IMR-90 (cell line): Measurements from ENCODE around the gene MMRN2. TPM values are rescaled to one million over a fixed set of nuclear protein-coding genes. Genes with fewer than 3 reads are reported as not detected.
A peak's percentile ranks its signal among the peaks of the same experiment; 100 is the strongest.

ENCODE experiments used
- ATAC-seq: fragments of 200-7000 bp; cut with Tn5 transposase; 2 replicates; pipeline ENCODE4 v1.9.1; 2020; ENCODE audit warnings: low read depth, mild to moderate bottlenecking, moderate library complexity
- BruUV-seq: library from RNA; stranded (reverse); fragments of 400-500 nt; replicated peaks from 2 replicates; lab custom pipeline; 2021; lab: Mats Ljungman, UMichigan
- CTCF ChIA-PET: fragments of 300-600 bp; formaldehyde crosslinking; extraction: SDS; loops from one replicate; lab custom pipeline; 2021; ENCODE audit warnings: antibody characterized with exemption; lab: Yijun Ruan, JAX
- POLR2A ChIA-PET: fragments of 300-600 bp; sonication (Branson Sonifier 250); formaldehyde crosslinking; loops from one replicate; lab custom pipeline; 2022; ENCODE audit warnings: antibody characterized with exemption; ENCODE audit not compliant: unreplicated experiment; lab: Charles Lee
- DNase-seq: peaks from one replicate; pipeline ENCODE4 v3.0.0; 2013
- H2AFZ ChIP-seq: replicated peaks from 2 replicates; pipeline ENCODE3; 2013; ENCODE audit warnings: low read length, mild to moderate bottlenecking; ENCODE audit not compliant: poor library complexity
- H2AK5ac ChIP-seq: 2 replicates; pipeline ENCODE4 v1.6.1; 2013; ENCODE audit warnings: low read depth, low read length, inconsistent platforms
- H2AK9ac ChIP-seq: replicated peaks from 2 replicates; pipeline ENCODE3; 2013; ENCODE audit warnings: mild to moderate bottlenecking, low read depth, low read length, moderate library complexity; ENCODE audit not compliant: poor library complexity
- H2BK120ac ChIP-seq: 2 replicates; pipeline ENCODE4 v1.6.1; 2013; ENCODE audit warnings: low read depth, low read length, inconsistent platforms
- H2BK15ac ChIP-seq: 3 replicates; pipeline ENCODE4 v1.6.1; 2013; ENCODE audit warnings: low read depth, low read length, inconsistent platforms
- H2BK20ac ChIP-seq: 2 replicates; pipeline ENCODE4 v1.6.1; 2013; ENCODE audit warnings: low read depth, mild to moderate bottlenecking, inconsistent platforms, low read length, moderate library complexity
- H2BK5ac ChIP-seq: 2 replicates; pipeline ENCODE4 v1.6.1; 2013; ENCODE audit warnings: mild to moderate bottlenecking, low read depth, low read length, inconsistent platforms; ENCODE audit not compliant: poor library complexity, severe bottlenecking
- H3K14ac ChIP-seq: replicated peaks from 2 replicates; pipeline ENCODE4 v1.6.1; 2013; ENCODE audit warnings: low read depth, low read length, inconsistent platforms
- H3K18ac ChIP-seq: 2 replicates; pipeline ENCODE4 v1.6.1; 2013; ENCODE audit warnings: low read depth, low read length, control low read depth
- H3K23ac ChIP-seq: 2 replicates; pipeline ENCODE4 v1.6.1; 2013; ENCODE audit warnings: low read depth, low read length, inconsistent platforms
- H3K27ac ChIP-seq: 2 replicates; pipeline ENCODE4 v1.5.1; 2013; ENCODE audit warnings: mild to moderate bottlenecking, control low read depth, low read length; ENCODE audit not compliant: insufficient read depth
- H3K27me3 ChIP-seq: 2 replicates; pipeline ENCODE4 v1.6.1; 2013; ENCODE audit warnings: low read length; ENCODE audit not compliant: control insufficient read depth, insufficient read depth
- H3K36me3 ChIP-seq: 2 replicates; pipeline ENCODE4 v1.6.1; 2013; ENCODE audit warnings: low read length, mixed read lengths; ENCODE audit not compliant: control insufficient read depth, insufficient read depth
- H3K4ac ChIP-seq: 2 replicates; pipeline ENCODE4 v1.6.1; 2013; ENCODE audit warnings: low read depth, low read length, inconsistent platforms
- H3K4me1 ChIP-seq: 2 replicates; pipeline ENCODE4 v1.6.1; 2013; ENCODE audit warnings: low read length, mixed read lengths; ENCODE audit not compliant: control insufficient read depth, insufficient read depth
- H3K4me2 ChIP-seq: 2 replicates; pipeline ENCODE4 v1.6.1; 2013; ENCODE audit warnings: low read depth, mild to moderate bottlenecking, control low read depth, low read length, moderate library complexity
- H3K4me3 ChIP-seq: 2 replicates; pipeline ENCODE4 v1.5.1; 2013; ENCODE audit warnings: low read depth, mild to moderate bottlenecking, control low read depth, low read length, moderate library complexity; ENCODE audit not compliant: insufficient read depth
- H3K56ac ChIP-seq: 2 replicates; pipeline ENCODE4 v1.6.1; 2013; ENCODE audit warnings: low read length, inconsistent platforms; ENCODE audit not compliant: insufficient read depth; ENCODE audit errors: extremely low read depth
- H3K79me1 ChIP-seq, 2 experiments: 2 replicates each; pipeline ENCODE4 v1.6.1; 2013; ENCODE audit warnings: low read length in 2 of 2, inconsistent platforms in 1 of 2, low read depth in 1 of 2
- H3K9ac ChIP-seq: 2 replicates; pipeline ENCODE4 v1.6.1; 2013; ENCODE audit warnings: low read depth, low read length, control low read depth
- H3K9me1 ChIP-seq: 2 replicates; pipeline ENCODE4 v1.6.1; 2013; ENCODE audit warnings: low read length, inconsistent platforms; ENCODE audit not compliant: insufficient read depth
- H3K9me3 ChIP-seq: 2 replicates; pipeline ENCODE4 v1.6.1; 2013; ENCODE audit warnings: low read length; ENCODE audit not compliant: control insufficient read depth, insufficient read depth
- H4K20me1 ChIP-seq: 2 replicates; pipeline ENCODE4 v1.6.1; 2013; ENCODE audit warnings: low read length, inconsistent platforms; ENCODE audit not compliant: insufficient read depth
- H4K5ac ChIP-seq: 2 replicates; pipeline ENCODE4 v1.6.1; 2013; ENCODE audit warnings: mild to moderate bottlenecking, low read depth, low read length, control low read depth
- H4K8ac ChIP-seq, 2 experiments: 2 replicates each; pipeline ENCODE4 v1.6.1; 2013; ENCODE audit warnings: low read depth in 2 of 2, low read length in 2 of 2, control low read depth in 1 of 2, inconsistent platforms in 1 of 2
- H4K91ac ChIP-seq: 2 replicates; pipeline ENCODE4 v1.6.1; 2013; ENCODE audit warnings: low read depth, low read length, inconsistent platforms; ENCODE audit not compliant: insufficient read depth
- BHLHE40 ChIP-seq: fragments of 150-350 bp; IDR thresholded peaks from 2 replicates; pipeline ENCODE4 v1.6.1; 2016; ENCODE audit warnings: mild to moderate bottlenecking, low read depth, low read length
- CEBPB ChIP-seq: IDR thresholded peaks from 2 replicates; pipeline ENCODE4 v1.6.1; 2012; ENCODE audit warnings: low read depth, low read length, improper control_type of control experiment
- CHD1 ChIP-seq: IDR thresholded peaks from 2 replicates; pipeline ENCODE4 v1.6.1; 2012; ENCODE audit warnings: low read depth, low read length, improper control_type of control experiment
- CTCF ChIP-seq: conservative IDR thresholded peaks from 2 replicates; pipeline ENCODE4 v1.5.1; 2012; ENCODE audit warnings: mild to moderate bottlenecking, low read depth, low read length, improper control_type of control experiment
- ELK1 ChIP-seq: fragments of 150-350 bp; IDR thresholded peaks from 2 replicates; pipeline ENCODE4 v1.6.1; 2016; ENCODE audit warnings: low read depth, mild to moderate bottlenecking, low read length, moderate library complexity, borderline replicate concordance
- FOS ChIP-seq: fragments of 150-350 bp; IDR thresholded peaks from 2 replicates; pipeline ENCODE4 v1.6.1; 2016; ENCODE audit warnings: low read depth, low read length
- MAFK ChIP-seq: IDR thresholded peaks from 2 replicates; pipeline ENCODE4 v1.6.1; 2012; ENCODE audit warnings: low read depth, low read length, improper control_type of control experiment
- MAZ ChIP-seq: IDR thresholded peaks from 2 replicates; pipeline ENCODE4 v1.6.1; 2012; ENCODE audit warnings: low read depth, mild to moderate bottlenecking, low read length, improper control_type of control experiment, moderate library complexity, borderline replicate concordance
- MXI1 ChIP-seq: IDR thresholded peaks from 2 replicates; pipeline ENCODE4 v1.6.1; 2012; ENCODE audit warnings: low read depth, mild to moderate bottlenecking, low read length, moderate library complexity, borderline replicate concordance
- NFE2L2 ChIP-seq: fragments of 150-350 bp; IDR thresholded peaks from 2 replicates; pipeline ENCODE4 v1.6.1; 2016; ENCODE audit warnings: low read depth, mild to moderate bottlenecking, low read length
- POLR2A ChIP-seq: IDR thresholded peaks from 2 replicates; pipeline ENCODE4 v1.6.1; 2012; ENCODE audit warnings: mild to moderate bottlenecking, low read depth, low read length
- RAD21 ChIP-seq: IDR thresholded peaks from 2 replicates; pipeline ENCODE4 v1.6.1; 2012; ENCODE audit warnings: low read length, improper control_type of control experiment
- RCOR1 ChIP-seq: IDR thresholded peaks from 2 replicates; pipeline ENCODE4 v1.6.1; 2012; ENCODE audit warnings: mild to moderate bottlenecking, low read length, improper control_type of control experiment; ENCODE audit not compliant: insufficient replicate concordance
- RFX5 ChIP-seq: IDR thresholded peaks from 2 replicates; pipeline ENCODE4 v1.8.0; 2012; ENCODE audit warnings: low read depth, mild to moderate bottlenecking, low read length, moderate library complexity
- USF2 ChIP-seq: fragments of 150-350 bp; IDR thresholded peaks from 2 replicates; pipeline ENCODE4 v1.6.1; 2017; ENCODE audit warnings: mild to moderate bottlenecking, antibody characterized with exemption, low read length, low read depth
- WGBS, 2 experiments: methylation state at CpG; one replicate each; pipeline versions ENCODE4 v1.1.5 to v1.1.7; 2013; ENCODE audit warnings: missing lambda C conversion rate in 2 of 2; ENCODE audit not compliant: insufficient read length in 1 of 2; ENCODE audit errors: extremely low coverage in 2 of 2; 5-methylcytosine and 5-hydroxymethylcytosine counted together
- dilution Hi-C: fragments of 300-500 bp; cut with HindIII; formaldehyde crosslinking; loops from one replicate; pipeline ENCODE4 v1.14.3; 2018; ENCODE audit warnings: low sequenced_read_pairs; ENCODE audit not compliant: unreplicated experiment
- in situ Hi-C: fragments of 300-500 bp; cut with MboI; formaldehyde crosslinking; loops from 3 replicates; pipeline ENCODE4 v1.14.3; 2019; ENCODE audit warnings: low sequenced_read_pairs, inconsistent platforms, mixed read lengths
- intact Hi-C: fragments of 100-400 bp; cut with micrococcal nuclease; formaldehyde crosslinking; loops from 2 replicates; pipeline ENCODE4 v1.10.0; 2022
- polyA plus RNA-seq, 3 experiments: library from polyadenylated mRNA; depleted of rRNA; stranded (reverse); fragments of >200 nt; gene quantifications; 2 replicates each; pipeline ENCODE4 v1.2.3, GENCODE V29; 2012; ENCODE audit warnings: low replicate concordance in 1 of 3
- total RNA-seq: library from RNA; depleted of rRNA; stranded (reverse); fragments of >200 nt; gene quantifications from 2 replicates; pipeline ENCODE4 v1.2.3, GENCODE V29; 2012

The MMRN2 gene
- total and polyA plus RNA-seq, 2 of the 4 experiments (the other 2 are of a cell fraction): 1.6 to 1.8 TPM

- Histone ChIP-seq H3K14ac (peak overlapping the region; percentile 99), H3K36me3 (no peaks in the 10 kb centered on the region), H4K8ac (peak overlapping the region in 1 of 2 experiments; percentile 94; a peak in 3 of 4 replicates), H2BK20ac (peak overlapping the region; percentile 57), H3K18ac (no peak overlapping the region), H4K91ac (peak overlapping the region; percentile 64), H4K5ac (no peak overlapping the region), H3K4me1 (peaks cover 28% of the 10 kb centered on the region), H3K27me3 (no peaks in the 10 kb centered on the region), H2BK15ac (0 out of 3 replicates have a peak overlapping the region, but pooled peaks have one; percentile 63), H3K9me1 (peaks cover 16% of the 10 kb centered on the region), H2AK9ac (peak overlapping the region; percentile 98), H3K4ac (peak overlapping the region; percentile 93), H3K27ac (no peak overlapping the region), H3K4me3 (no peak overlapping the region), H3K23ac (peak overlapping the region; percentile 79; the same call in 1 of the 2 replicates), H2BK120ac (peak overlapping the region; percentile 84), H3K4me2 (no peak overlapping the region), H2AK5ac (peak overlapping the region; percentile 77), H3K9ac (no peak overlapping the region), H4K20me1 (no peaks in the 10 kb centered on the region; the same call in 1 of the 2 replicates), H3K79me1 (peaks cover 0 to 37% of the 10 kb centered on the region in 2 experiments; a peak in 3 of 4 replicates), H3K9me3 (no peaks in the 10 kb centered on the region), H2BK5ac (no peak overlapping the region), H3K56ac (no peak overlapping the region), H2AFZ (peak overlapping the region; percentile 93)
- no peak for ATAC-seq
- CTCF ChIA-PET: interaction anchor here (0.7 to 1.6 kb wide), 4 partner anchors 8 to 88 kb away, joined by 3 to 4 read pairs (median 3); partner anchors contain the start of gene SNCG
- no TSS peak for BruUV-seq
- POLR2A ChIA-PET: no interaction called here
- intact Hi-C loops: loop anchor here (1.0 kb wide), 2 partner anchors 27 to 278 kb away; no protein-coding TSS in a partner anchor
- 100% methylated on average over 2 of the region's 11 CpGs; no CpG with 5 or more reads in 1 of the 2 experiments for WGBS, 2 experiments
- in situ Hi-C loops: no loop called here
- DNase-seq: no peak
- dilution Hi-C loops: no loop called here
- TF ChIP-seq CTCF (no peak), CHD1 (no peak), CEBPB (no peak), MAZ (no peak), RFX5 (no peak), BHLHE40 (no peak), RCOR1 (no peak), ELK1 (no peak), MXI1 (no peak), MAFK (no peak), POLR2A (no peak), FOS (no peak), USF2 (no peak), RAD21 (no peak), NFE2L2 (no peak)
Measured at GRCh38 chr10:86965986-86966654, 8.7 kb upstream of the MMRN2 start.
